Spleen (tissue), 11 donors: ENCODE measurements around the gene DGUOK. TPM values are rescaled to one million over a fixed set of nuclear protein-coding genes. Genes with fewer than 3 reads are reported as not detected.

Experiments used
- DNase-seq: peaks from one replicate; pipeline ENCODE4 v3.0.0-alpha.2; 2020
- H3K27ac ChIP-seq, 8 donors: fragments of 200-600 bp; sonication (generic) in 7 of 8; 1 replicate in 4 of 8; 2 replicates in 4 of 8; pipeline versions ENCODE4 v1.5.0 to v1.8.0; 2016 to 2021; ENCODE audit warnings: inconsistent platforms in 4 of 8, mild to moderate bottlenecking in 4 of 8, moderate library complexity in 1 of 8
- H3K27me3 ChIP-seq, 7 donors: fragments of 200-600 bp; sonication (generic) in 6 of 7; replicated peaks in 1 of 7; 1 replicate in 4 of 7; 2 replicates in 3 of 7; pipeline versions ENCODE4 v1.5.0 to v1.8.0; 2016 to 2021; ENCODE audit warnings: inconsistent platforms in 3 of 7, mild to moderate bottlenecking in 1 of 7
- H3K36me3 ChIP-seq, 6 donors: fragments of 200-600 bp; sonication (generic) in 5 of 6; 1 replicate in 4 of 6; 2 replicates in 2 of 6; pipeline versions ENCODE4 v1.5.0 to v1.8.0; 2016 to 2021; ENCODE audit warnings: inconsistent platforms in 2 of 6
- H3K4me1 ChIP-seq, 6 donors: fragments of 200-600 bp; sonication (generic) in 5 of 6; 1 replicate in 3 of 6; 2 replicates in 3 of 6; pipeline versions ENCODE4 v1.5.0 to v1.8.0; 2016 to 2021; ENCODE audit warnings: inconsistent platforms in 3 of 6
- H3K4me3 ChIP-seq, 8 donors: fragments of 200-600 bp; sonication (generic) in 7 of 8; 1 replicate in 4 of 8; 2 replicates in 4 of 8; pipeline versions ENCODE4 v1.5.0 to v1.8.0; 2016 to 2021; ENCODE audit warnings: inconsistent platforms in 4 of 8, mild to moderate bottlenecking in 4 of 8, moderate library complexity in 2 of 8
- H3K9me3 ChIP-seq, 8 donors: fragments of 200-600 bp; sonication (generic) in 7 of 8; 1 replicate in 4 of 8; 2 replicates in 4 of 8; pipeline versions ENCODE4 v1.5.0 to v1.8.0; 2016 to 2021; ENCODE audit warnings: inconsistent platforms in 4 of 8
- POLR2A ChIP-seq, 3 donors: fragments of 450-650 bp; IDR thresholded peaks; one replicate each; pipeline ENCODE4 v1.5.1; 2017; ENCODE audit warnings: antibody characterized with exemption in 3 of 3, mild to moderate bottlenecking in 1 of 3
- POLR2AphosphoS5 ChIP-seq, 3 donors: sonication (generic); formaldehyde crosslinking; IDR thresholded peaks; one replicate each; pipeline ENCODE4 v1.5.1; 2017; ENCODE audit warnings: antibody characterized with exemption in 3 of 3
- WGBS, 5 donors: extraction: QIAGEN DNeasy Blood & Tissue Kit in 3 of 5; methylation state at CpG; one replicate each; pipeline versions ENCODE4 v1.1.5 to v1.1.7; 2013 to 2018; 5-methylcytosine and 5-hydroxymethylcytosine counted together
- intact Hi-C: fragments of 100-400 bp; cut with DNase I; formaldehyde crosslinking; loops from one replicate; pipeline ENCODE4 v1.15.0; 2023; ENCODE audit warnings: low total_unique reads
- polyA plus RNA-seq, 3 donors: library from polyadenylated mRNA; stranded (reverse); fragments of 200-250 nt; gene quantifications; one replicate each; pipeline ENCODE4 v1.2.1, GENCODE V29; 2013
- total RNA-seq, 7 donors: library from RNA; depleted of rRNA in 3 of 7; stranded (reverse); fragments of >200 nt in 3 of 7; fragmentation: NEBNext Ultra II Directional in 4 of 7; extraction: Animal tissue kit (Norgen Biotek cat#: 25700) in 4 of 7; gene quantifications; one replicate each; pipeline versions ENCODE4 v1.1.0 to v1.2.1, GENCODE V29; 2016 to 2021
- TF ChIP-seq, protein P1 (sequence below), 11 experiments: fragments of 200-600 bp in 7 of 11; fragments of 450-650 bp in 4 of 11; sonication (generic) in 4 of 11; IDR thresholded peaks in 8 of 11; conservative IDR thresholded peaks in 3 of 11; 1 replicate in 7 of 11; 2 replicates in 4 of 11; pipeline versions ENCODE4 v1.4.0 to v1.8.0; 2016 to 2021; ENCODE audit warnings: antibody characterized with exemption in 11 of 11, inconsistent platforms in 4 of 11, mild to moderate bottlenecking in 1 of 11
- donor health status: healthy with polysubstance abuse.
- donor health status: DM: no; HTN: no; CAD: no; lungs with moderate emphysema.
- donor health status: DM: no; HTN: no; CAD: no.
- donor health status: Bipolar disorder and iron deficiency.
- donor health status: healthy.
- donor health status: DM: no; HTN: no; CAD: no.
- donor health status: DM: yes; HTN: yes; CAD: no.

DGUOK gene
- total and polyA plus RNA-seq, 10 donors, result 41.3 to 120 (median 57.1) TPM

DNA sequence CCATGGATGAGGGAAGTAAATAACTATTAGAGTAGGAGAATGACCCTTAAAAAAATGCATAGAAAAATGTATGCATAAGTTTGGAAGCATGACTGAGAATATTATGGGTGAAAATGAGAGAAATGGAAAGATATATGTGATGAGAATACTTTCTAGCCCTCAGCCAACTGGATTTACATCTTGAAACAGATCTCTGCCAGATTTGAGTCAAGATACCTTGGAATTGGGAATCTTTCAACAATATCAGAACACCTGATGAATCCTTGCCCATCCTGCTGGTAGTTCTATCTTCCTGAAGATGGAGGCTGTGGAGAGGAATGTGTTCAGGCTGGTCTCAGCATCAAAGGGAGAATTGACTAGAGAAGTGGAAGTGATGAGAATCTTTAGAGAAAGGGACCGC lies 63.9 kb downstream of the DGUOK start:
- TF ChIP-seq, protein P1, sequence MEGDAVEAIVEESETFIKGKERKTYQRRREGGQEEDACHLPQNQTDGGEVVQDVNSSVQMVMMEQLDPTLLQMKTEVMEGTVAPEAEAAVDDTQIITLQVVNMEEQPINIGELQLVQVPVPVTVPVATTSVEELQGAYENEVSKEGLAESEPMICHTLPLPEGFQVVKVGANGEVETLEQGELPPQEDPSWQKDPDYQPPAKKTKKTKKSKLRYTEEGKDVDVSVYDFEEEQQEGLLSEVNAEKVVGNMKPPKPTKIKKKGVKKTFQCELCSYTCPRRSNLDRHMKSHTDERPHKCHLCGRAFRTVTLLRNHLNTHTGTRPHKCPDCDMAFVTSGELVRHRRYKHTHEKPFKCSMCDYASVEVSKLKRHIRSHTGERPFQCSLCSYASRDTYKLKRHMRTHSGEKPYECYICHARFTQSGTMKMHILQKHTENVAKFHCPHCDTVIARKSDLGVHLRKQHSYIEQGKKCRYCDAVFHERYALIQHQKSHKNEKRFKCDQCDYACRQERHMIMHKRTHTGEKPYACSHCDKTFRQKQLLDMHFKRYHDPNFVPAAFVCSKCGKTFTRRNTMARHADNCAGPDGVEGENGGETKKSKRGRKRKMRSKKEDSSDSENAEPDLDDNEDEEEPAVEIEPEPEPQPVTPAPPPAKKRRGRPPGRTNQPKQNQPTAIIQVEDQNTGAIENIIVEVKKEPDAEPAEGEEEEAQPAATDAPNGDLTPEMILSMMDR (IDR thresholded peaks at IDR 0.05 in 8 of 11, conservative IDR thresholded peaks at IDR 0.05 in 3 of 11), result no peak
- no peak for TF ChIP-seq POLR2A (IDR thresholded peaks at IDR 0.05)
- no peak for TF ChIP-seq POLR2AphosphoS5 (IDR thresholded peaks at IDR 0.05)
- DNase-seq, result no peak
- H3K4me3 ChIP-seq, result no peak overlapping the region
- peaks cover 39 to 96% (median 57%) of the 10 kb centered on the region in 6 donors for H3K4me1 ChIP-seq
- WGBS, 5 donors, result 95 to 100% (median 97%) methylated on average over 1 of the region's 1 CpG
- H3K9me3 ChIP-seq, result peaks cover 0 to 6% (median 0%) of the 10 kb centered on the region in 8 donors
- H3K27ac ChIP-seq, result no peak overlapping the region
- peaks cover 0 to 56% (median 0%) of the 10 kb centered on the region in 6 donors for H3K36me3 ChIP-seq
- intact Hi-C loops, result no loop called here
- H3K27me3 ChIP-seq, result no peaks in the 10 kb centered on the region

DNA sequence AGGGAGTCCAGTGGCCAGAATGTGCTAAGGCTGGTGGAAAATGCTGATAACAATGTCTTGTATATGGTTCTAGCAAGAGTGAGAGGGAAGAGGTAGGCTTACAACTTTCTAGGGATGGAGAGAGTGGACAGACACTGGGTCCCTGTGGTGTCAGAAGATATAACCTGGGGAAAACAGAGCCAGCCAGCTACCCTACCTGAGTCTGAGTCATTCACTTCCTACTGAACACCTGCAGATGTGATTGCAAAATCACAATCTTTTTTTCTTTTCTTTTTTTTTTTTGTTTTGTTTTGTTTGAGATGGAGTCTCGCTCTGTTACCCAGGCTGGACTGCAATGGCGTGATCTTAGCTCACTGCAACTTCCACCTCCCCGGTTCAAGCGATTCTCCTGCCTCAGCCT lies 65.4 kb downstream of the DGUOK start:
- peaks cover 25 to 96% (median 49%) of the 10 kb centered on the region in 6 donors for H3K4me1 ChIP-seq
- intact Hi-C loops, result no loop called here
- TF ChIP-seq POLR2AphosphoS5 (IDR thresholded peaks at IDR 0.05), result no peak
- no peak for TF ChIP-seq POLR2A (IDR thresholded peaks at IDR 0.05)
- TF ChIP-seq, protein P1 (IDR thresholded peaks at IDR 0.05 in 8 of 11, conservative IDR thresholded peaks at IDR 0.05 in 3 of 11), result no peak

DNA sequence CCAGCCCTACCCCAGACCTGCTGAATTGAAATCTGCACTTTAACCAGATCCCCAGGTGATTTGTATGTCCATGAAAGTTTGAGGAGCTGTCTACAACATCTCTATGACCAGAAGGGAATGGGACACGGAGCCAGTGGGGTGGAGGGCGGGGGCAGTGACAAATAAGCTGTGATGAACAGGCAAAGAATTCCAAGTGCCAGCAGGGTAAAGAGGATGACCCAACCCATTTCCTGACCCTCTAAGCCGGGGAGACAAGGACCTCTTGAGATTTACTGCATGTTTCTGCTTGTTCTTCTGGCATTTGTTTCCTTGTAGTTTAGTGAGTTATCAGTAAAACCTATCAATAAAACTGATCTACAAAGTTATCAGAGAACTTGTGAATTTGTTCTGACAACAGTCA lies 66.7 kb downstream of the DGUOK start:
- TF ChIP-seq, protein P1 (IDR thresholded peaks at IDR 0.05 in 8 of 11, conservative IDR thresholded peaks at IDR 0.05 in 3 of 11), result no peak
- TF ChIP-seq POLR2AphosphoS5 (IDR thresholded peaks at IDR 0.05) (no peak), POLR2A (IDR thresholded peaks at IDR 0.05) (no peak)
- H3K9me3 ChIP-seq, result peaks cover 0 to 6% (median 0%) of the 10 kb centered on the region in 8 donors
- no peak for DNase-seq
- no peak overlapping the region for H3K27ac ChIP-seq
- H3K36me3 ChIP-seq, result peaks cover 0 to 61% (median 0%) of the 10 kb centered on the region in 6 donors
- H3K27me3 ChIP-seq, result no peaks in the 10 kb centered on the region
- intact Hi-C loops, result no loop called here
- WGBS, 5 donors, result 53 to 70% (median 64%) methylated on average over 3 of the region's 3 CpGs
- no peak overlapping the region for H3K4me3 ChIP-seq
- peaks cover 11 to 96% (median 39%) of the 10 kb centered on the region in 6 donors for H3K4me1 ChIP-seq

More for the DNA sequence above, 65.4 kb downstream of the DGUOK start:
- no peak overlapping the region for H3K27ac ChIP-seq
- H3K4me3 ChIP-seq, result no peak overlapping the region
- WGBS, 5 donors, result 92 to 97% (median 94%) methylated on average over 4 of the region's 4 CpGs
- H3K27me3 ChIP-seq, result no peaks in the 10 kb centered on the region
- peaks cover 0 to 6% (median 0%) of the 10 kb centered on the region in 8 donors for H3K9me3 ChIP-seq
- H3K36me3 ChIP-seq, result peaks cover 0 to 61% (median 0%) of the 10 kb centered on the region in 6 donors
- DNase-seq, result no peak

DNA sequence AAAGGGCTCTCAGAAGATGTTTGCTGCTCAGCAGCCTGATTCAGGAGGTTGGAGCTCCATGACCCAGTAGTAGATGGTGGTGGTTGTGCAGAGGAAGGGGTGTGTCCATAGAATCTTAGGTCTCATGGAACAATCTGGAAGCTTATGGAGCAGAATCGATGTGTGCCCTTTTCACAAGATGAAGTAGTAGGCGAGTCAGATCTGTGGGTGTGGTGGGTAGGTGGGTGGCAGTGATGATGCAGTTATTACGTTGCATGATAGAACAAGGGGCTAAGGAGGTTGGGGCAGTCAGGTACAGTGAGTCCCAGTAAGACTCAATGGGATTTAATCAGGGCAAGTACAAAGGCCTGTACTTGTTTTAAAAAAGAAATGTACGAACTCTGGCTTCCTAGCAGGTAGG lies 67.1 kb downstream of the DGUOK start:
- H3K27ac ChIP-seq, result no peak overlapping the region
- H3K4me1 ChIP-seq, result peaks cover 9 to 96% (median 37%) of the 10 kb centered on the region in 6 donors
- TF ChIP-seq POLR2AphosphoS5 (IDR thresholded peaks at IDR 0.05), result no peak
- TF ChIP-seq, protein P1 (IDR thresholded peaks at IDR 0.05 in 8 of 11, conservative IDR thresholded peaks at IDR 0.05 in 3 of 11), result no peak
- no peak for TF ChIP-seq POLR2A (IDR thresholded peaks at IDR 0.05)
- H3K4me3 ChIP-seq, result no peak overlapping the region
- no peaks in the 10 kb centered on the region for H3K27me3 ChIP-seq
- DNase-seq, result no peak
- peaks cover 0 to 6% (median 0%) of the 10 kb centered on the region in 8 donors for H3K9me3 ChIP-seq
- H3K36me3 ChIP-seq, result peaks cover 0 to 64% (median 0%) of the 10 kb centered on the region in 6 donors
- 65 to 78% (median 71%) methylated on average over 4 of the region's 4 CpGs for WGBS, 5 donors
- intact Hi-C loops, result no loop called here
